GM12872 (cell line): ENCODE measurements around the gene FAM110D.
A peak's percentile ranks its signal among the peaks of the same experiment; 100 is the strongest.

Experiments
- CTCF ChIP-seq: IDR thresholded peaks from 3 replicates; pipeline ENCODE4 v1.5.1; 2011; ENCODE audit warnings: low read depth, mild to moderate bottlenecking, low read length, moderate library complexity; ENCODE audit not compliant: insufficient read depth

Gene FAM110D

GRCh38 chr1:26190373-26190987 is 31.6 kb downstream of the FAM110D start, which contains the start of gene CATSPER4:
Gene CATSPER4 (plus strand): TSS chr1:26190602. CDS start chr1:26190628, 26 bp downstream.
- TF ChIP-seq CTCF: peak; percentile 13; the same call in 1 of the 3 replicates

- no peak for TF ChIP-seq CTCF
Measured at GRCh38 chr1:26191739-26192138, 32.9 kb downstream of the FAM110D start.

- no peak for TF ChIP-seq CTCF
Measured at GRCh38 chr1:26195805-26196204, 36.9 kb downstream of the FAM110D start.

GRCh38 chr1:26197301-26197700 is 38.4 kb downstream of the FAM110D start:
- no peak for TF ChIP-seq CTCF

- TF ChIP-seq CTCF: no peak
Measured at GRCh38 chr1:26197813-26198212, 38.9 kb downstream of the FAM110D start.

- TF ChIP-seq CTCF: no peak
Measured at GRCh38 chr1:26200413-26200812, 41.5 kb downstream of the FAM110D start.

- TF ChIP-seq CTCF: 0 out of 3 replicates have a peak, but pooled peaks have one; percentile 3
Measured at GRCh38 chr1:26203642-26204318, 44.9 kb downstream of the FAM110D start.
